ENCODE results near the gene LAMTOR3. TPM values are rescaled to one million over a fixed set of nuclear protein-coding genes. Genes with fewer than 3 reads are reported as not detected.

Gene LAMTOR3
- total RNA-seq, 2 donors from 2014 or later = 31.6 to 33.0 TPM

DNA sequence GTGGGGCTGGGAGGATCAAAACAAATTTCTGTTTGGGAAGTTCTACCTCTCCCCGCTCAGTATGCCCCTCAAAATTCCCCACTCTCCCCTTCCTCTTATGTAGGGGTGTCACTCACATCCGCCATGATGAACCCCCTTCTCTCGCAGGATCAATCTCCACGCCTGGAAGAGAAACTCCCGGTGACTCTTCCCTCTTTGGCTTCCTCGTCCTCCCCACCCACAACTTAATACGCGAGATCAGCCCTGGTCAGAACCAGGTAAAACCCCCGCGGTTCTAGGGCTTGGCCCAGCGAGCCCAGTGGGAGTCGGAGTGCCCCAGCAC is 427 bp downstream of the LAMTOR3 start:
- WGBS, 2 experiments (ENCODE audit: insufficient coverage in 1 of 2, insufficient read length in 1 of 2) = 0 to 4% methylated on average over 2 to 12 of the region's 12 CpGs
- H3K9ac ChIP-seq (ENCODE audit: extremely low read depth, low read length, poor library complexity, severe bottlenecking) = peak overlapping the region; percentile 85
- H3K36me3 ChIP-seq (ENCODE audit: control insufficient read depth, insufficient read depth, low read length) = peaks cover 20% of the 10 kb centered on the region
- H3K36me3 Mint-ChIP-seq (ENCODE audit: low read depth) = peaks cover 2% of the 10 kb centered on the region
- TF ChIP-seq, protein P1, sequence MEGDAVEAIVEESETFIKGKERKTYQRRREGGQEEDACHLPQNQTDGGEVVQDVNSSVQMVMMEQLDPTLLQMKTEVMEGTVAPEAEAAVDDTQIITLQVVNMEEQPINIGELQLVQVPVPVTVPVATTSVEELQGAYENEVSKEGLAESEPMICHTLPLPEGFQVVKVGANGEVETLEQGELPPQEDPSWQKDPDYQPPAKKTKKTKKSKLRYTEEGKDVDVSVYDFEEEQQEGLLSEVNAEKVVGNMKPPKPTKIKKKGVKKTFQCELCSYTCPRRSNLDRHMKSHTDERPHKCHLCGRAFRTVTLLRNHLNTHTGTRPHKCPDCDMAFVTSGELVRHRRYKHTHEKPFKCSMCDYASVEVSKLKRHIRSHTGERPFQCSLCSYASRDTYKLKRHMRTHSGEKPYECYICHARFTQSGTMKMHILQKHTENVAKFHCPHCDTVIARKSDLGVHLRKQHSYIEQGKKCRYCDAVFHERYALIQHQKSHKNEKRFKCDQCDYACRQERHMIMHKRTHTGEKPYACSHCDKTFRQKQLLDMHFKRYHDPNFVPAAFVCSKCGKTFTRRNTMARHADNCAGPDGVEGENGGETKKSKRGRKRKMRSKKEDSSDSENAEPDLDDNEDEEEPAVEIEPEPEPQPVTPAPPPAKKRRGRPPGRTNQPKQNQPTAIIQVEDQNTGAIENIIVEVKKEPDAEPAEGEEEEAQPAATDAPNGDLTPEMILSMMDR (conservative IDR thresholded peaks at IDR 0.05) = no peak
- H3K27ac ChIP-seq (ENCODE audit: low read depth, low read length) = peak overlapping the region; percentile 54
- no peaks in the 10 kb centered on the region for H3K27me3 ChIP-seq (ENCODE audit: control insufficient read depth, insufficient read depth, low read length, poor library complexity, severe bottlenecking)
- no peaks in the 10 kb centered on the region for H3K27me3 Mint-ChIP-seq (ENCODE audit: insufficient read depth)
- H3K4me3 ChIP-seq (ENCODE audit: low read length) = peak overlapping the region; percentile 98
- DNase-seq = no peak
- peak overlapping the region; percentile 96 for H3K4me3 Mint-ChIP-seq
- H3K4me1 ChIP-seq (ENCODE audit: control insufficient read depth, insufficient read depth, low read length) = no peaks in the 10 kb centered on the region
- H3K9me3 ChIP-seq (ENCODE audit: control insufficient read depth, low read length) = no peaks in the 10 kb centered on the region
- H3K9me3 Mint-ChIP-seq = no peaks in the 10 kb centered on the region
- peak overlapping the region; percentile 98 for H3K27ac Mint-ChIP-seq
- peaks cover 10% of the 10 kb centered on the region for H3K4me1 Mint-ChIP-seq

DNA sequence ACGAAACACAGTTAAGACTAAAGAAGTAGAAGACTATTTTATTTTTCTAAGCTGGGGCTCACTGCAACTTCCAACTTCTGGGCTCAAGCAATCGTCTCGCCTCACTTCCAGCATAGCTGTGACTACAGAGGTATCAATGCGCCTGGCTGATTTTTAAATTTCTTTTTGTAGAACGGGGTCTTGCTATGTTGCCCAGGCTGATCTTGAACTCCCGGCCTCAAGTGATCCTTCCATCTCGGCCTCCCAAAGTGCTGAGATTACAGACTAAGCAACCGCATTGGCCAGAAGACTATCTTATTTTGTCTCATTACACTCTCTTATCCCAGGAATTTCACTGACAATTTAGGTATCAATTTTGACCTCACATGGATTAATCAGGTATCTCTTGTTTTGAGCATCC is 1.2 kb downstream of the LAMTOR3 start:
- H3K27me3 Mint-ChIP-seq (ENCODE audit: insufficient read depth) = no peaks in the 10 kb centered on the region
- peaks cover 18% of the 10 kb centered on the region for H3K36me3 ChIP-seq (ENCODE audit: control insufficient read depth, insufficient read depth, low read length)
- H3K27ac Mint-ChIP-seq = no peak overlapping the region
- no peaks in the 10 kb centered on the region for H3K27me3 ChIP-seq (ENCODE audit: control insufficient read depth, insufficient read depth, low read length, poor library complexity, severe bottlenecking)
- H3K9me3 ChIP-seq (ENCODE audit: control insufficient read depth, low read length) = no peaks in the 10 kb centered on the region
- 96 to 98% methylated on average over 8 of the region's 8 CpGs for WGBS, 2 experiments (ENCODE audit: insufficient coverage in 1 of 2, insufficient read length in 1 of 2)
- TF ChIP-seq, protein P1 (conservative IDR thresholded peaks at IDR 0.05) = no peak
- peaks cover 1% of the 10 kb centered on the region for H3K4me1 ChIP-seq (ENCODE audit: control insufficient read depth, insufficient read depth, low read length)
- H3K27ac ChIP-seq (ENCODE audit: low read depth, low read length) = no peak overlapping the region
- peaks cover 10% of the 10 kb centered on the region for H3K4me1 Mint-ChIP-seq
- H3K4me3 ChIP-seq (ENCODE audit: low read length) = peak overlapping the region; percentile 98
- H3K4me3 Mint-ChIP-seq = peak overlapping the region; percentile 96
- DNase-seq = no peak
- no peaks in the 10 kb centered on the region for H3K9me3 Mint-ChIP-seq
- H3K36me3 Mint-ChIP-seq (ENCODE audit: low read depth) = peaks cover 2% of the 10 kb centered on the region
- H3K9ac ChIP-seq (ENCODE audit: extremely low read depth, low read length, poor library complexity, severe bottlenecking) = peak overlapping the region; percentile 85

DNA sequence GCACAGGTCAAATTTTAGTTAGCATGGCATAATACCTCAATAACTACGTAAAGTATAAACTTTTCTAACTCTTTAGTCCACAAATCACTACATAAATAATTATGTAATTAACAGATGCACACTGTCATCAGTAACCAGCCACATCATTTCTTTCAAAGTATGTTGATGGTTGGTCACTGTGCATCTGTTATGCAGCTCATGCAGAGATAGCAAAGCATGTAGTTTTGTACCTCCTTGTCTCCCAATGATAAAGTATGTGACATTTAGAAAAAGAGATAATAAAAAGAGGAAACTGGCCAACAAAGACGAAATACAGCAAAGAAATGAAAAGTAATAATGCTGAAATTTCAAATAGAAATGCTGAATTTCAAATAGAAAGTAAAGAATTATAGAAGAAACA is 2.9 kb downstream of the LAMTOR3 start:
- WGBS, 2 experiments (ENCODE audit: insufficient coverage in 1 of 2, insufficient read length in 1 of 2) = 80 to 95% methylated on average over 1 to 2 of the region's 2 CpGs
- Mint-ChIP-seq H3K36me3 (ENCODE audit: low read depth) (peaks cover 2% of the 10 kb centered on the region), H3K27ac (no peak overlapping the region), H3K4me3 (no peak overlapping the region), H3K4me1 (peaks cover 10% of the 10 kb centered on the region), H3K27me3 (ENCODE audit: insufficient read depth) (no peaks in the 10 kb centered on the region), H3K9me3 (no peaks in the 10 kb centered on the region)
- Histone ChIP-seq H3K27ac (ENCODE audit: low read depth, low read length) (no peak overlapping the region), H3K27me3 (ENCODE audit: control insufficient read depth, insufficient read depth, low read length, poor library complexity, severe bottlenecking) (no peaks in the 10 kb centered on the region), H3K9me3 (ENCODE audit: control insufficient read depth, low read length) (no peaks in the 10 kb centered on the region), H3K9ac (ENCODE audit: extremely low read depth, low read length, poor library complexity, severe bottlenecking) (no peak overlapping the region), H3K36me3 (ENCODE audit: control insufficient read depth, insufficient read depth, low read length) (peaks cover 21% of the 10 kb centered on the region), H3K4me1 (ENCODE audit: control insufficient read depth, insufficient read depth, low read length) (peaks cover 5% of the 10 kb centered on the region), H3K4me3 (ENCODE audit: low read length) (no peak overlapping the region)
- TF ChIP-seq, protein P1 (conservative IDR thresholded peaks at IDR 0.05) = no peak
- DNase-seq = no peak

All from endodermal cell (in vitro differentiated cells).